KMS-11 (cell line): ENCODE measurements around the gene CORO7.

ENCODE experiments used
- H2AFZ ChIP-seq: fragments of 200-600 bp; sonication (generic); 2 replicates; pipeline ENCODE4 v1.6.1; 2016; ENCODE audit warnings: antibody characterized with exemption, mixed run types, low read depth
- H3K27ac ChIP-seq: fragments of 200-600 bp; sonication (generic); 2 replicates; pipeline ENCODE4 v1.6.1; 2016; ENCODE audit warnings: mild to moderate bottlenecking, mixed run types
- H3K27me3 ChIP-seq: fragments of 200-600 bp; sonication (generic); 2 replicates; pipeline ENCODE4 v1.6.1; 2017; ENCODE audit warnings: mild to moderate bottlenecking, low read depth, mixed run types, moderate library complexity; ENCODE audit not compliant: insufficient read depth
- H3K36me3 ChIP-seq: fragments of 200-600 bp; sonication (generic); 2 replicates; pipeline ENCODE4 v1.6.1; 2017; ENCODE audit warnings: mild to moderate bottlenecking, mixed run types; ENCODE audit not compliant: insufficient read depth
- H3K4me1 ChIP-seq: fragments of 200-600 bp; sonication (generic); 2 replicates; pipeline ENCODE4 v1.6.1; 2016; ENCODE audit warnings: mild to moderate bottlenecking, low read depth, mixed run types; ENCODE audit not compliant: poor library complexity, severe bottlenecking
- H3K4me2 ChIP-seq: fragments of 200-600 bp; sonication (generic); 2 replicates; pipeline ENCODE4 v1.7.0; 2016; ENCODE audit warnings: mild to moderate bottlenecking, mixed run types
- H3K4me3 ChIP-seq: fragments of 200-600 bp; sonication (generic); IDR thresholded peaks from 2 replicates; pipeline ENCODE4 v1.6.1; 2017; ENCODE audit warnings: low read depth, low read length, mixed read lengths; ENCODE audit not compliant: insufficient read depth
- H3K79me2 ChIP-seq: fragments of 200-600 bp; sonication (generic); 2 replicates; pipeline ENCODE4 v1.6.1; 2016; ENCODE audit warnings: low read depth, mixed run types; ENCODE audit not compliant: insufficient read depth
- H3K9ac ChIP-seq: fragments of 200-600 bp; sonication (generic); 2 replicates; pipeline ENCODE4 v1.6.1; 2016; ENCODE audit warnings: mild to moderate bottlenecking, mixed run types
- H4K20me1 ChIP-seq: fragments of 200-600 bp; sonication (generic); 2 replicates; pipeline ENCODE4 v1.6.1; 2016; ENCODE audit warnings: mild to moderate bottlenecking, mixed run types; ENCODE audit not compliant: insufficient read depth
- TF ChIP-seq, protein P1 (sequence below): fragments of 200-600 bp; sonication (generic); conservative IDR thresholded peaks from 2 replicates; pipeline ENCODE4 v1.6.1; 2017; ENCODE audit warnings: low read depth, mild to moderate bottlenecking, antibody characterized with exemption, low read length, moderate library complexity, mixed read lengths

The CORO7 gene

DNA sequence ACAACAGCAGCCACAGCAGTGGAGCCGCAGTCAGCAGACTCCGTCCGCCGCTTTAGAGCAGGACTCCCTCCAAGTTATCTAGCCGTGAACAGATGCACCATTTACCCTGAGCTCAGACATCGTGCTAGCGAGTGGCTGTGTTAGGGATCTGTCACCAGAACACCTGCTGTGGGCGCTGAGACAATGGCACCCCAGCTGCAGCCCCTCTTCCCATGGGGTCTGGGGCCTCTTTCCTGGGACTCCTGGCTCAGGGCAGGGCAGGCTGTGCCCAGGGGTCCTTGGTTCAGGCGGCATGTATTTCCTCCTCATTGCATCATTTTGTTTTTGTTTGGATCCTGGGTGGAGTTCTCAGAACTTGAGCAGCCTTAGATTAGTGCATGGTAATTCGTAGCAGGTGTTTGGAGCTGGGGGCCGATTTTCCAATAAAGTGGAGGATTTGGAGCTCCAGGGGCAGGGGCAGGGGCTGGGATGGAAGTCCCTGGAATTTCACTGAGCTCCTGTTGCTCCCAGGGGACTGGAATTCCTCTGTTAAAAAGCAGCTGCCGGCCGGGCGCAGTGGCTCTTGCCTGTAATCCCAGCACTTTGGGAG lies 34.6 kb upstream of the CORO7 start:
- H4K20me1 ChIP-seq = no peaks in the 10 kb centered on the region

DNA sequence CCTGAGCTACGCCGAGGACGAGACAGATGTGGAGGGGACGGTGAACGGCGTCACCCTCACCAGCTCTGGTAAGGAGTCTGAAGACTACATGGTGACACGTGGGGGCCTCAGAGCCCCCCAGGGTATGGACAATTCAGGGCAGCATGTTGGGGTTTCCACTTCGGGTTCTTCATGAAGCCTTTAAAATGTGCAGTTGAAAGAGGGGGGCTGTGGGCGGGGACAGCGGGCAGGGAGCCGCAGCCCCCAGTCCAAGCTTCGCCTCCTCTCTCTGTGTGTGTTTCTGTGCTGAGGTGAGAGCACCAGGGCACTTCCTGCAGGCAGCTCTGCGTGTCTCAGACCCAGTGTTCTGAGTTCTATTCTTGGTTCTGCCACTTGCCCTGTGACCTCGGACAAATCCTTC lies 34.0 kb upstream of the CORO7 start:
- Histone ChIP-seq H3K27me3 (no peaks in the 10 kb centered on the region), H3K9ac (no peak overlapping the region), H3K4me2 (no peak overlapping the region), H3K27ac (no peak overlapping the region), H3K4me3 (no peak overlapping the region), H3K36me3 (peaks cover 36% of the 10 kb centered on the region; the same call in 1 of the 2 replicates), H3K4me1 (no peaks in the 10 kb centered on the region), H3K79me2 (no peaks in the 10 kb centered on the region; the same call in 1 of the 2 replicates), H4K20me1 (no peaks in the 10 kb centered on the region), H2AFZ (no peak overlapping the region)
- TF ChIP-seq, protein P1, sequence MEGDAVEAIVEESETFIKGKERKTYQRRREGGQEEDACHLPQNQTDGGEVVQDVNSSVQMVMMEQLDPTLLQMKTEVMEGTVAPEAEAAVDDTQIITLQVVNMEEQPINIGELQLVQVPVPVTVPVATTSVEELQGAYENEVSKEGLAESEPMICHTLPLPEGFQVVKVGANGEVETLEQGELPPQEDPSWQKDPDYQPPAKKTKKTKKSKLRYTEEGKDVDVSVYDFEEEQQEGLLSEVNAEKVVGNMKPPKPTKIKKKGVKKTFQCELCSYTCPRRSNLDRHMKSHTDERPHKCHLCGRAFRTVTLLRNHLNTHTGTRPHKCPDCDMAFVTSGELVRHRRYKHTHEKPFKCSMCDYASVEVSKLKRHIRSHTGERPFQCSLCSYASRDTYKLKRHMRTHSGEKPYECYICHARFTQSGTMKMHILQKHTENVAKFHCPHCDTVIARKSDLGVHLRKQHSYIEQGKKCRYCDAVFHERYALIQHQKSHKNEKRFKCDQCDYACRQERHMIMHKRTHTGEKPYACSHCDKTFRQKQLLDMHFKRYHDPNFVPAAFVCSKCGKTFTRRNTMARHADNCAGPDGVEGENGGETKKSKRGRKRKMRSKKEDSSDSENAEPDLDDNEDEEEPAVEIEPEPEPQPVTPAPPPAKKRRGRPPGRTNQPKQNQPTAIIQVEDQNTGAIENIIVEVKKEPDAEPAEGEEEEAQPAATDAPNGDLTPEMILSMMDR = no peak

More for the DNA sequence above, 34.6 kb upstream of the CORO7 start:
- no peak overlapping the region for H3K4me2 ChIP-seq
- TF ChIP-seq, protein P1 = no peak
- H3K4me1 ChIP-seq = no peaks in the 10 kb centered on the region
- no peaks in the 10 kb centered on the region for H3K27me3 ChIP-seq
- no peak overlapping the region for H2AFZ ChIP-seq
- H3K4me3 ChIP-seq = no peak overlapping the region
- no peaks in the 10 kb centered on the region; the same call in 1 of the 2 replicates for H3K79me2 ChIP-seq
- peaks cover 35% of the 10 kb centered on the region; the same call in 1 of the 2 replicates for H3K36me3 ChIP-seq
- H3K27ac ChIP-seq = no peak overlapping the region
- no peak overlapping the region for H3K9ac ChIP-seq

DNA sequence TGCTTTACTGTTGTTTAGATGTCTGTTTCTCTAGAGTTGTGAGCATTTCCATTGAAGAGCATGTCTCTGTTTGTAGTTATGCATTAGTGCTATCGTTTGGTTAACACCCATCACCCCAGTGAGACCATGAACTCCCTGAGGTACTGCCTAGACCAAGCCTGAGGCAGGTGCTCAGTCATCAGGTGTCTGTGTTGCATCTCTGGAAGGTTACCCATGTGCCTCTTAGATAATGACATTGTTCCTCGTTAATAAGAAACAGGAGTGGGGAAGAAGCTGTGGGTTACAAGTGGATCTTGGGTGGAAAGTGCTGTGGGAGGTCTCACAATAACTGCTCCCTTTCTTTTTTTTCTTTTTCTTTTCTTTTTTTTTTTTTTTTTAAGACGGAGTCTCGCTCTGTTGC lies 27.6 kb upstream of the CORO7 start:
- H3K27me3 ChIP-seq = no peaks in the 10 kb centered on the region
- TF ChIP-seq, protein P1 = no peak
- H3K27ac ChIP-seq = no peak overlapping the region
- H3K4me2 ChIP-seq = no peak overlapping the region
- no peak overlapping the region for H3K4me3 ChIP-seq
- no peaks in the 10 kb centered on the region; the same call in 1 of the 2 replicates for H4K20me1 ChIP-seq
- H3K36me3 ChIP-seq = peaks cover 33% of the 10 kb centered on the region; the same call in 1 of the 2 replicates
- H3K79me2 ChIP-seq = no peaks in the 10 kb centered on the region
- no peaks in the 10 kb centered on the region for H3K4me1 ChIP-seq
- H3K9ac ChIP-seq = no peak overlapping the region
- no peak overlapping the region for H2AFZ ChIP-seq

DNA sequence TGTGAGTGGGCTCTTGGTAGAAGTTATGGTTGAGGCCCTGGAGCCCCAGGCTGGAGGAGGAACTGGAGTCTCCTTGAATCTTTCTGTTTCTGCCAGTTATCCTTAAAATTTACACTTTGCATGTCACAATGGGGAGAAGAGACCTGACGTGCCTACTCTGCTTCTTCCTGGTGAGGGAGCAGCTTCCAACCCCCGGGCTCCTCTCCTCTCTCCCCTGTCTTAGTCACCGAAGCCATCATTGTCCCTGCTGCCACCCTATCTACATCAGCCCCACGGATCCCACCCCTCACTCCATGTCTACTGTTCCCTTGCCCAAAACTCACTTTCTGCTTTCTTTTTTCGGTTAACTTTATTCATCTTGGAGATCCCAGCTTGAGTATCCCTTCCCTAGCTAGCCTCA lies 26.9 kb upstream of the CORO7 start:
- H2AFZ ChIP-seq = no peak overlapping the region
- no peak overlapping the region for H3K4me2 ChIP-seq
- no peaks in the 10 kb centered on the region; the same call in 1 of the 2 replicates for H4K20me1 ChIP-seq
- H3K4me3 ChIP-seq = no peak overlapping the region
- H3K4me1 ChIP-seq = no peaks in the 10 kb centered on the region
- H3K27me3 ChIP-seq = no peaks in the 10 kb centered on the region
- H3K36me3 ChIP-seq = peaks cover 37% of the 10 kb centered on the region; the same call in 1 of the 2 replicates
- TF ChIP-seq, protein P1 = no peak
- H3K27ac ChIP-seq = no peak overlapping the region
- H3K79me2 ChIP-seq = no peaks in the 10 kb centered on the region
- H3K9ac ChIP-seq = no peak overlapping the region
